GF-D8 (cell line): ENCODE measurements around the gene LGI2.
A peak's percentile ranks its signal among the peaks of the same experiment; 100 is the strongest.
"Not testable (repeated sequence)": the region's sequence is repeated elsewhere in the genome, so short reads cannot be mapped to it uniquely, and the experiment has no call there.

Experiments
- DNase-seq: peaks from one replicate; lab custom pipeline; 2025; lab: John Stamatoyannopoulos, UW

Gene LGI2

DNA sequence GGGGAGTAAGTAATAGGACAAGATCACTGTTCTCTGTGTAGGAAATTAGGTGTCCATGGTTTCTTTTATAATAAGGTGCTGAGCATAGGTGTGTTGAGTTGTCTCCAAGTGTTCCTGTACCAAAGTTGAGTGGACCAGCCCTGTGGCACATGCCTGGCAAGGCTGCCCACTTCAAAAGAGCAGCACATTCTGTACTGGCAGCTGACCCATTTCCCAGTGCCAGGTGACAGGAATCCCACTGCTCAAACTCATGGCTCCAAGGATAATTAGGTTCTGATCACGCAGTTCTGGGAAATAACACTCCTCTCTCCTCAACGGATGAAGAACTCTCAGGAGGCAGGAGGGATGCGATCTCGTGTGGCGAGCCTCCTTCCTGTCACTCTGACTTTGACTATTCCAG lies 12.8 kb upstream of the LGI2 start:
- DNase-seq = no peak

DNA sequence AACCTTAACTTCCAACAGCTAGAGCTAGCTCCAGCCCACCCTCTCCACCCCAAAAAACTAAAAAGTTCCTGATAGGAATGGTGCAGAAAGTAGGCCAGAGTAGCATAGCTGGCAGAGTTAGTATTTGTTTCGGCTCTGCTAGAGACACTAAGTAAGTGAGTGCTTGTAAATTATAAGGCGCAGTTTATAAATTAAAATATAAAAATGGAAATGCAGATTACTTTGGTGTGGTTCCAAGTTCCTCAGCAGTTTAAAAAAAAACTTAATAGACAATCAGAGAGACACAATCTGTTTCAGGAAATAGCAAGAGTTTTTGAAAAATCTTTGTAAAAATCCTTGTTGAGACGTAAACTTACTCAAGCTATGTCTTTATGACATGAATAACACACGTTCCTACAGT lies 2.8 kb upstream of the LGI2 start:
- DNase-seq = no peak

DNA sequence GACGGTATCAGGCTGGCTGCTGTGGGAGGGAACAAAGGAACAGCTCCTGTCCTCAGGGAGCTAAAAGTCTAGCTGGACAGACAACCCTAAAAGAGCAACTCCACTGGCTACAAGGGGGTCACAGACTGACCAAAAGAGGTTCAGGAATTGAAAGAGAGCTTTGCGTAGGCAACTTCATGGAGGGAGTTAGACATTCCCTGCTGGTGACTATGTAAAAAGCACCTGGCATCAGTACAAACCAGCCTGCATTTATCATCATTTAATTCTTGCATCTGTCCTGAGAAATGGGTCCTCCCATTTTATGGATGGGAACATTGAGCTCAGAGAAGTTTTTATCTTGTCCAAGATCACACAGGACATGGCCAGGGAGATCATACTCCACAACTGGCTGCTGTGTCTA lies 1.4 kb upstream of the LGI2 start:
- DNase-seq = no peak

DNA sequence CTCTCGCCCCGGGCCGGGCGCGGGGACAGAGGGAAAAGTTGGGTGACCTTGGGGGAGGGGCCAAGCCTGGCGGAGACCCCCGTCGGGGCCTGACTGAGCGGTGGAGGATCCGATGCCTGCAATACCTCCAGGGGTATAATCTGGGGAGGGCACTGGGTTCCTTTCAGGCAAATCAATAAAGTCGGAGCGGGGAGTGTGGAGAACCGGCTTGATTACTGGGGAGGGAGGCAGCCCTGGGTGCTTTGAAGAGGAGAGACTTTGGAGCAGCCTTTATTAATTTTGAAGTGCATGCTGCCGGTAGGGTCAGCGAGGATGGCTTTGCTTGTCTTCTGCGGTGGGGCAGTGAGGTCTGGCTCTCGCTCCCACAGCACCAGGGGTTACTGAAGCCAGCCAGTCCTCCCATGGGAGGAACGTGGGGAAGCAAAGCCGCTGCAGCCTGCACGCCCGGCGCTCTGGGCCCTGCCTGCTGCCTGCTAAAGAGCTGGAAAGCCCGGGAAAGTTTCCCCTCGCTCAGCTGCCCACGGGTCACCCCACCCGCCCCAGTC lies 403 bp upstream of the LGI2 start:
- DNase-seq = no peak

DNA sequence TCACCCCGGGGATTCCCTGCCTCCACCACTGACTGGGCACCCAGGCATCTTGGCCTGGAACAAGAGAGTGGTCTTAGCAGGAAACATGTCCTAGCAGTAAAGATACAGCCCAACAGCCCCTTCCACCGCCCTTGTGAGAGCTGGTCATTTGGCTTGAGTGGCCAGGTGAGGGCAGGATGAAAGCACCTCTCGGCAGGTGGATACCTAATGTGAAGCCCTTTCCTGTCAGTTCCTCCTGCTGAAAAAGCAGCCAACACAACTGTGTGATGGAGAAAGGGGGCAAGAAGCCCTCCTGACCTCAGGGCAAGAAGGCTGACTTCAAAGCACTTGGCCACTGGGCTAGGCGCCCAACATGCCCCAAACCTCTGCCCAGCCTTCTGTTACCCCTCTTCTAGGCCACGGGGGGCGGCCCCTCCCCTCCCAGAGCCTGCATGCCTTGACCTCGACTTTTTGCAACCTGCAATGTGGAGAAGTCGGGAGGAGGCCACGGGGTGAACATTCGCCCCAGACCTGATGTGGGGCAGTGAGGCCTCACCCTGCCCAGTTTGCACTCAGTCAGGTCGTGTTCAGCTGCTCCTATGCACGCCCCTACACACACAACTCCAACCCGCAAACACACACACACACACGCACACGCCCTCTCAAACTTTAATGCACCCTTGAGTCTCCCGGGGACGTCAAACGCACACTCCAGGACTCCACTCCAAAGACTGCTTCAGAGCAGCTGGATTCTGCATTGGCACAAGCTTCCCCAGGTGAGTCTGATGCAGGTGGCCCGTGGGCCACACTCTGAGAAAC lies 1.1 kb downstream of the LGI2 start:
- no peak for DNase-seq

DNA sequence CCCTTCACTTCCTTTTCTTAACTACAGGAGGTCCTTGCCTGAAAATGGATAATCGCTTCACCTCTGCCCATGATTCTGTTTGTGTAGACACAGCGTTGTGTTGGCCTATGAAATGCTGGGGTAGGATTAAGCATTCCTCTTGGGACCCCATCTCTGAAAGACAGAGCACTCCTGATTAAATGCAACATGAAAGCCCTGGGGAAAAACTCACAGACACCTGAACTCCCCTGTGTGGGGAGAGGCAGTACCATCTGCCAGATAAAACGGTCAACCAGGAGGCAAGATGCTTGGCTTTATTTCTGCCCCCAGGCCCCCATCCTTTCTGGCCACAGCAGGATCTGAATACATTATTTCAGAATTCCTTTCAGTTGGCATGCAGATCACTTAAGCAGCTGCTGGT lies 1.9 kb downstream of the LGI2 start:
- DNase-seq = no peak

DNA sequence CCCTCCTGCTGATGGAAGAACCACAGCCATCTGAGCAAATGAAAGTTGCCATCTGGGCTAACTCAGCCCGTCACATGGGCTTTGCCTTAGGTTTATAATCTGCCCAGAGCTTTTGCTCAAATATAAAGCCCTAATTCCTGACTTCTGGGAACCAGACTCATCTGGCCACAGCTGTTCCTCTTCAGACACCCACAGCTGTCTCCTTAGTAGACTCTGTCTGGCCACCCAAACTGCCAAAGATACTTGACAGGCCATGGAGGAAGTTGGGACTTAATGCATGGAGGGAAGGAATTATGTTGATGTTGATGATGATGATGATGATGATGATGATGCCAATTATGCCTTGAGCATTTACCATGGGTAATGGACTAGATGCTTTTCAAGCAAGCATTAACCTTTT lies 8.0 kb downstream of the LGI2 start:
- no peak for DNase-seq

DNA sequence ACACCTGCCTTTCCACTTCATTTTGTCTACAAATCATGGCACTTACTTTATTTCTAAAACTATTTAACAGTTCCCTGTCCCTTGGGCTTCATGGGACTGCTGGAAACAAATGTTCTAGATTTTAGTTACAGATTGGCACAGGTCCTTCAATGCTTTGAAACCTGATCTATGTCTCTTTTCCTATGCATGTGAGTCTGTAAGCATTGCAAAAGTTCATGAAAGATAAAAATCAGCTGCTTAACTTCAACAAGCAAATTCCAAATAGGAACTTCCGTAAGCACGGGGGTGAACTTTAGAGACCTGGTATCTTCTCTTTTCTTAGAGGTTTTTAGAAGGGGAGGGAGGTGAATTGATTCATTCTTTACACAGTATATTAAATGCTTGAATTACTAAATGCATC lies 9.5 kb downstream of the LGI2 start:
- DNase-seq = no peak

DNA sequence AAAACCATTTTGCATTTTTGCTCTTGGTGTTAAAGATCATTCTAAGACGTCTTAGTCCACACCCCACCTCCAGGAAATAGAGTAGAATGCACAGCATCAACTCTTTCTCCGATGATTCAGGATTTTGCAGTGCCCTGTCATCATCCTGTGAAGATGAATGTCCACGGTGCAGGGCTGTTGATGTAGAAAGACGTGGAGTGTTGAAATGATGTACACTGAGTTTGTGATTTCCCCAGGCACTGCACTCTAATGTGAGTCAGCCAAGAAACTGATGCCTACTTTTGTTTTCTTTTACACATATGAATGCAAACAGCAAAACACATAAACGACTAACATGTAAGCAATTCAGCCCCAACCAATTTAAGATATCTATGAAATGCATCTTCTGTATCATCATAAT lies 10.5 kb downstream of the LGI2 start:
- DNase-seq = no peak

DNA sequence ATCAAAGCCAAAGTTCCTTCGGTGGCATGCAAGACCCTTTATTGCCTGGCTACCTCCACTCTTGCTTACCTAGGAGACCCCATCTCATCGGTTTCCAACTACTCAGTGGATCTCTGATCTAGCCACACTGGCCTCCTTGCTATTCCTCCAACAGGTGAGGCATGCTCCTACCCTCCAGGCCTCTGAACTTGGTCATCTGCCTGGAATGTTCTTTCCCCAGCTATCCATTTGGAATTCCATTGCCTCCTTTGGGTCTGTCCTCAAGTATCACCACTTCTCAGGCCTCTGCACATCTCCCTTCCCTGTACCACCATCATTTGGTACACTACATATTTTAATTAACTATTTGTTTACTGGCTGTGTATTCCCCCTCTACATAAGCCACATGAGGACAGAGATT lies 11.2 kb downstream of the LGI2 start:
- no peak for DNase-seq

DNA sequence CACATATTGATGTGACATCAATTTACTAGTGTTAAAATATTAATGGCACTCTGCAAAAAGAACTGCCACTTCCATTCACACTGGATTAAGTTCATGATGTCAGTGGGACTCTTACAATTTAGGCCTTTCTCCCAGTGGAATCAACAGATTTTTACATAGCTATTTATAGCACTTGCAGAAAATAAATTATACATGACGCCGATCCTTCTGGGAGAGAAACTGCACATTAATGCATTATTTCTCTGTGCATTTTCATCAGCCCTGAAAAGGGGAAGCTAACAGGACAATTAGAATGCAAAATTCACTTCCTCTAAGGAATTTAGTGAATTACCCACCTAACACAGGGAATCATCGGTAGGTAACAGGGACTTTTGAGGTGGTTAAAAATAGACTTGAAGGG lies 15.7 kb downstream of the LGI2 start:
- DNase-seq = no peak

DNA sequence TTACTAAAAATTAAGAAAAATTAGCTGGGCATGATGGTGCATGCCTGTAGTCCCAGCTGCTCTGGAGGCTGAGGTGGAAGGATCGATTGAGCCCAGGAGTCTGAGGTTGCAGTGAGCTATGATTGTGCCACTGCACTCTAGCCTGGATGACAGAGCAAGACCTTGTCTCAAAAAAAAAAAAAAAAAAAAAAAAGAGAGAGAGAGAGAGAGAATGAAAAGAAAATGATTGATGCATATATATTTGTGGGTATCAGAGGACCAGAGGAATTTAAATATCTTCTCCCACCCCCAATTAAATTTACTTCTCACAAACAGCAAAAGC lies 16.1 kb downstream of the LGI2 start:
- not testable (repeated sequence) for DNase-seq

DNA sequence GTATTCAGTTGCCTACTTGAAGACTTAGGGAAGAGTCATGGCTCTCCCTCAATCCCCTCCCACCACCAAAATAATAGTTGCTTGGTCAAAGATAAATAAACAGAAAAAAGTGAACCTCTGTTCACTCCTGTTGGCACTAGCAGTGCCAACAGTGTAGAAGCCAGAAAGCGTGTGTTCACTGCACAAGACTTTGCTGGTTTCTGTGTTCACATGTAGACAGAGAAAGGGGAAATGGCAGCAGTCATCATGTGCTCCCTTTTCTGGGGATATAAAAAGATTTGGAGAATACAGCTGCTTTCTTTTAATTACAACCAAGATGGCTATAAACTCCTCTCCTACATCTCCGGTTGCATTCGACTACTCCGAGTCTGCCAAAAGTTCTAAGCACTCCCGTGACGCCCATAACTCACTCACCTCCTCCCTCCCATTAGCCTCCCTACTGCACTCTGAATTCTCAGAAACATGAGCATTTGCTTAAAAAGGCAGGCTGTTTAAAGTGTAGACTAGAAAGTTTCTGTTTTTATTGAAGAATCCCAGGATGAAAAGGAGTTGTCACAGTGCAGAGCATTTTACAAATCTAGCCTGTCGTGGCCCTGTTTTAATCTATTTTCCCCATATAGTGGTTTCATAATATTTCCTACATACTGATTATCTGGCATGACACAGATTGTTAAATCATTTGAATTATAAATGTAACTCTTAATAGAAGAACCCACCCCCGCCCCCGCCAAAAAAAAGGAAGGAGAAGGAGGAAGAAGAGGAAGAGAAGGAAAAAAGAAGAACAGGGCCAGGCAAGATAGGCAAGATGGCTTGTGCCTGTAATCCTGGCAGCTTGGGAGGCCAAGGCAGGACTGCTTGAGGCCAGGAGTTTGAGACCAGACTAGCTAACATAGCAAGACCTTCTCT lies 16.7 kb downstream of the LGI2 start:
- DNase-seq = no peak

DNA sequence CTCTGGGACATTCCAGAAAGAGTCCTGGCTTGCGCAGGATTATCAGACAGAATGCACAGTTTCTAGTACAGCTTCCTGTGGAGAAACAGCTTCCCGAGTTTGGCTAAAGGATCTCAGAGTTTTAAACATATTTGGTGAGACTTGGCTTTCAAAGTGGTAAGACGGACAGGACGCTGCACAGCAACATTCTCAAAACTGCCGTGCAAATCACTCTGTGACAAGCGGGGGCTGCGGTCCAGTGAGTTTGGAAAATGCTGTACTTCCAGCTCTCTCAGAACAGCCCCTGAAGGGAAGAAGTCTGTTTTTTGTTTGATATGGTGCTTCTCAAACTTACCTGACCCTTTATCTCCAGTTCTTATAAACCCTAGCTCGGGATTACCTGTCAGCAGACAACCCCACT lies 18.1 kb downstream of the LGI2 start:
- no peak for DNase-seq

DNA sequence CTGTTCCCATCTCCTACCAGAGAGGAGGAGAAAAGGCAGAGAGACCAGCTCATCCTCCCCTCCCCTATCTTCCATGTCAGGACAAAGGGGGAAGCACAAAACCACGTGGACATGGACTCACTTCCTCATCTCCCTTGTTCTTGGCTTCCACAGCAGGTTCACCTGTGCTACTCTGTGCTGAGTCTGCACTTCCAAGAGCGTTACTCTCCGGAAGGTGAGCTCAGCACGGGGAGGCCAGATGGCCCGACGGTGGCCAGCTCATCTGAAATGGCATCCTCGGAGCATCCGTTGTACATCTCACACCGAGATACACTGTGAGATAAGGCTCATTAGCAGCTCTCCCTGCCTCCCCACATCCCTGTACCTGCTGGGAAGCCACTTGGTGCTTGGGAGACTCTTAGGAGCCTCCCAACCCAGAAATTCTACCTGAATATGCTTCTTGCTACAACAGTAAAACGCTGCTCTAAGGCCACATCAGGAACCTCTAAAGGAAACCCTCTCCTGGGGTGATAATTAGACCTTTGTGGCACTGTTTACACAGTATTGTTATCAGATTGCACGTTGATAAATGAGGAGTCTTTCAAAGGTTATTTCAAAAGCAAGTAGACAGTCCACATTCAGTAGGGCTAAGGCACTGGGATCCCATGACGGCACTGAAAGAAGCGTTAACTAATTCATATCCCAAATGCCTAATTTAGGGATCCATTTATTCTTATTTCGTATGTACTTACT lies 19.4 kb downstream of the LGI2 start:
- no peak for DNase-seq

DNA sequence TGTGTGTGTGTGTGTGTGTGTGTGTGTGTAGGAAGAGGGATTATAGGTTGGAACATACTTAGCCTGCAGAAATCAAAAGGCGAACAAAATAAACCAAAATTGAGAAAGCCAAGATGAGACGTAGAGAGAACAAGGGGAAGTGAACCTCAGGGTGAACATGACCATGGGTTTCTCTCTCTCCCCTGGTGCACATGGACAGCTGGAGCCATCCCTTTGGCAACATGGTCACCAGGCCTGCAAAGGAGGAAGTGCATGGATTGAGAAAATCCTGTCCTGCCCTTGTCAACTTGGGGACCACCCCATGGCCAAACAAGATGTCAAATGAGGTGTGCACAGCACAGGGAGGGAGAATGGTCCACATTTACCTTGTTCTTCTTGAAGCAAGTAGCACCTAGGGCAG lies 23.1 kb downstream of the LGI2 start:
- DNase-seq = no peak

DNA sequence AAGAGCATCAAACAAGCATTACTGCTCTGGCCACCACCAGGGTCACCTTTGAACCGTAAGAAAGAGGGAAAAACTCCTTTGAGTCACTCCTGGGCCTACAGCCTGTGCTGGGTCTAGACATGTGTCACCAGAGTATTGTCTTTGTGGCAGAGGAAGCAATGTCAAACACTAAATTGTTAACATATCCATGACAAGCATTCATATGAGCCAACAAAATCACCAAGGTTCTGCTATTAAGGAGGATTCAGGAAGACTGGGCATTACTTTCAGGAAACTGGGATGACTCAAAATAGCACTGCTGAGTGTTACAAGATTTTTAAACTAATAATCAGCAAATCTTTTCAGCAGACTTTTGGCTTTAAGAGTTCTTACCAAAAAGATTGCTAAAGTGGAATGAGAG lies 28.1 kb downstream of the LGI2 start:
- no peak for DNase-seq

DNA sequence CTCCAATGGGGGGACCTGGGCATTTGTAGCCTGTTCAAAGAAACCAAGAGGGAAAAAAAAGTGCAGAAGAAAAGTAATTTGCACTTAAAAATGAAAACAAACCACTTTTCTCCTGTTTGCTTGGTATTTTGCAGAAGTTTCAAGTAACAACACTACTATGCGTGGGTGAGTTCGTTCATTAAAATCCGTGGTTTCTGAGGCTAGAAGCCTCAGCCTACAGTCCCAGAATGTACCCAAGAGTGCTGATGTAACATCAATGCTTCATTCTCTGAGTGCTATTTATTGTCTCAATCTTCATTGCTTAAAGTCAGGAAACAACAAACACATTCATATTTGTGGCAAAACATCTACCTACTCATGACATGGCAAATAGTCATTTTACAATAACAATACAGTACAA lies 29.2 kb downstream of the LGI2 start:
- DNase-seq = no peak

DNA sequence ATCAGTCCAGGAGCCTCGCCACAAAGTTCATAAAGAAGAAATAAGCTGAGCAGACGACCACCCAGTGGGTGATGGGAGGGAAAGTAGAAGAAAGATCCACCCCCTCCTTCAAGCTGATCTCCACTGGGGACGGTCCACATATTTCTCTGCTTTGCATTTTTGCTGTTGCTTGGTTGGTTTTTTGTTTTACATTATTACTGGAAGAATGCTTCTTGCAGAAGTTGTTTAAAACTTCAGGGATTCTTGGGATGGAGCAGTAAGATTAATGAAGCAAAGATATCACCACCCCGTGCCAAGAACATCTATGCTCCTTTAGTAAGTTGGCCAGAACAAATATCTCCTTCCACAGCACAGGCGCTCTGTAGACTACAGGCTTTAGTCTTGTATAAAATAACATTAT lies 30.1 kb downstream of the LGI2 start:
- no peak for DNase-seq

DNA sequence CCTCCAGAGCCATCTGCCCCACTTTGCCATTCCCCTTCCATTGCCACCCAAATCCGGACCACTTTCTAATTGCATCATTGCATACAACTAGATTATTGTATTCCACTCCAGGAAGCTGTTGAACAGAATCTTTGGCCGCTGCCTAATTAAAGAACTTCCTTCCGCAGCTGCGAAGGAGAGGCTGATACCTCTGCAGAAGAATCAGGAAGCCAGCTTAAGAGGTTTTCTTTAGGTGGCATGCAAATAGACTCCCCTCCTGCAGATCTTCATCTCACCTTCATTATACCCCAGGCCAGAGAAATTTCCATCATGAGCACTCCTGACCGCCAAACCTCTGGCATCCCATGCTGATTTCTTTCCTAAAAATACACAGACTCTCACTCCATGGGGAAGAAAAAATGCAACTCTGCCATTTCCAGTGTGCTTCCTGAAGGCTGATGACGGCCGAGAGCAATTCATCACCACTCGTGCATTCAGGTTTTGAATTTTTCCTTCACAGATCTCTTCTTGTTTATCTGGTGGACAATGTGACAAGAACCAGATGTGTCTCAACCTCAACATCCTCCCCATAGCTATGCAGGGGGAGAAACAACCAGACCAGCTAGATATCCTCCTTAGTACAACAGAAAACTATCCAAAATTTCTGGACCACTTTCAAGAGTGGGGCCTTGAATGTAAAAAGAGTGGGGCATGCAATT lies 31.2 kb downstream of the LGI2 start:
- peak; percentile 27 for DNase-seq

DNA sequence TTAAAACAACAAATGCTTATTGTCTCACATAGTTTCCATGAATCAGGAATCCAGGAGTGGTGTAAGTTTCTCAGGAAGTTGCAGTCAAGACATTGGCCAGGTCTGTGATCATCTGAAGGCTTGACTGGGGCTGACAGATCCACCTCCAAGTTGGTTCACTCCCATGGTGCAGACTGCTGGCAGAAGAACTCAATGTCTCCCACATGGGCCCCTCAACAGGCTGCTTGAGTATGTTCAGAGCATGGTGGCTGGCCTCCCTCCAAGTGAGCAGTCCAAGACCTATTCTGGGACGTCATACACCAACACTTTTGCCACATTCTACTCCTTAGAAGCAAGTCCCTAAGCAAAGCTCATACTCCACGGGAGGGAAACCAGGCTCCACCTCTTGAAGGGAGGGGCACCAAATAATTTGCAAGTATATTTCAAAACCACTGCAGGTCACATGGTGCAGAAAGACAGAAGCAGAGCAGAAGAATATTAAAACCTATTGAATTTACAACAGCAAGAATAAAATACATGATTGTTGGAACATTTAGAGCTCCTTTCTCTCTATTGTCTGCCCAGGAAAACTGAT lies 35.3 kb downstream of the LGI2 start:
- no peak for DNase-seq
